ENCODE data around the gene CDHR4. TPM values are rescaled to one million over a fixed set of nuclear protein-coding genes. Genes with fewer than 3 reads are reported as not detected.

The CDHR4 gene
- polyA plus RNA-seq, 4 donors, result 0.16 TPM; not detected in 3

GRCh38 chr3:49747792-49748480 lies 51.7 kb downstream of the CDHR4 start:
- no peak for DNase-seq (ENCODE audit: low read depth in 4 of 4, low spot score in 2 of 4)

- DNase-seq (ENCODE audit: low read depth in 4 of 4, low spot score in 2 of 4), result no peak
These were observed 53.7 kb downstream of the CDHR4 start for GRCh38 chr3:49745986-49746385.

Other genes with a start within 250 kb of the CDHR4 start
- gene BSN, start 245.4 kb downstream of the CDHR4 start, polyA plus RNA-seq (ENCODE audit: insufficient read length in 4 of 4), result 1 to 10 TPM; 1.0 to 2.4 (median 1.4) TPM
- 100 to 1,000 TPM; 136 to 159 (median 151) TPM for gene APEH, start 125.5 kb downstream of the CDHR4 start, polyA plus RNA-seq (ENCODE audit: insufficient read length in 4 of 4)
- gene MST1, start 110.4 kb downstream of the CDHR4 start, polyA plus RNA-seq (ENCODE audit: insufficient read length in 4 of 4), result 100 to 1,000 TPM; 107 to 397 (median 172) TPM
- 10 to 100 TPM; 32.1 to 45.3 (median 39.0) TPM for gene RNF123, start 110.3 kb downstream of the CDHR4 start, polyA plus RNA-seq (ENCODE audit: insufficient read length in 4 of 4)
- gene AMIGO3, start 80.2 kb downstream of the CDHR4 start, polyA plus RNA-seq (ENCODE audit: insufficient read length in 4 of 4), result 1 to 10 TPM; 1.0 to 2.5 (median 2.1) TPM
- 10 to 100 TPM; 11.4 to 19.2 (median 18.1) TPM for gene GMPPB, start 75.9 kb downstream of the CDHR4 start, polyA plus RNA-seq (ENCODE audit: insufficient read length in 4 of 4)
- gene IP6K1, start 13.3 kb downstream of the CDHR4 start, polyA plus RNA-seq (ENCODE audit: insufficient read length in 4 of 4), result 10 to 100 TPM; 43.3 to 54.8 (median 53.4) TPM
- gene INKA1, start 3.4 kb upstream of the CDHR4 start, polyA plus RNA-seq (ENCODE audit: insufficient read length in 4 of 4), result 10 to 100 TPM in 3 of 4 donors, 1 to 10 TPM in 1; 8.8 to 18.4 (median 12.7) TPM
- gene UBA7, start 14.1 kb upstream of the CDHR4 start, polyA plus RNA-seq (ENCODE audit: insufficient read length in 4 of 4), result 10 to 100 TPM; 36.0 to 52.0 (median 39.9) TPM
- gene TRAIP, start 56.7 kb upstream of the CDHR4 start, polyA plus RNA-seq (ENCODE audit: insufficient read length in 4 of 4), result 10 to 100 TPM in 2 of 4 donors, 1 to 10 TPM in 2; 9.4 to 12.7 (median 11.1) TPM
- gene CAMKV, start 70.0 kb upstream of the CDHR4 start, polyA plus RNA-seq (ENCODE audit: insufficient read length in 4 of 4), result under 1 TPM; 0.08 to 0.43 (median 0.17) TPM
- 1 to 10 TPM; 1.4 to 2.4 (median 2.2) TPM for gene MST1R, start 104.0 kb upstream of the CDHR4 start, polyA plus RNA-seq (ENCODE audit: insufficient read length in 4 of 4)
- gene MON1A, start 129.9 kb upstream of the CDHR4 start, polyA plus RNA-seq (ENCODE audit: insufficient read length in 4 of 4), result 1 to 10 TPM; 7.0 to 9.7 (median 8.7) TPM
- gene RBM6, start 140.3 kb upstream of the CDHR4 start, polyA plus RNA-seq (ENCODE audit: insufficient read length in 4 of 4), result 100 to 1,000 TPM in 3 of 4 donors, 10 to 100 TPM in 1; 82.1 to 197 (median 145) TPM

Measured in left renal cortex interstitium (tissue), 4 donors.